ENCODE measurements around the gene LMX1B. TPM values are rescaled to one million over a fixed set of nuclear protein-coding genes. Genes with fewer than 3 reads are reported as not detected.

Gene LMX1B
- total and polyA plus RNA-seq, 7 donors: 0.12 to 1.4 (median 0.16) TPM; not detected in 2

GRCh38 chr9:126621061-126621918 is 7.6 kb downstream of the LMX1B start:
- Histone ChIP-seq H3K4me1 (peaks cover 0 to 43% (median 33%) of the 10 kb centered on the region in 4 donors), H3K36me3 (no peaks in the 10 kb centered on the region), H3K27me3 (peaks cover 75 to 100% (median 96%) of the 10 kb centered on the region in 3 donors), H3K9me3 (no peaks in the 10 kb centered on the region), H3K4me3 (no peak overlapping the region), H3K27ac (no peak overlapping the region)
- TF ChIP-seq POLR2A (IDR thresholded peaks at IDR 0.05) (no peak), POLR2AphosphoS5 (IDR thresholded peaks at IDR 0.05) (no peak), EP300 (IDR thresholded peaks at IDR 0.05) (no peak)
- TF ChIP-seq, protein P1, sequence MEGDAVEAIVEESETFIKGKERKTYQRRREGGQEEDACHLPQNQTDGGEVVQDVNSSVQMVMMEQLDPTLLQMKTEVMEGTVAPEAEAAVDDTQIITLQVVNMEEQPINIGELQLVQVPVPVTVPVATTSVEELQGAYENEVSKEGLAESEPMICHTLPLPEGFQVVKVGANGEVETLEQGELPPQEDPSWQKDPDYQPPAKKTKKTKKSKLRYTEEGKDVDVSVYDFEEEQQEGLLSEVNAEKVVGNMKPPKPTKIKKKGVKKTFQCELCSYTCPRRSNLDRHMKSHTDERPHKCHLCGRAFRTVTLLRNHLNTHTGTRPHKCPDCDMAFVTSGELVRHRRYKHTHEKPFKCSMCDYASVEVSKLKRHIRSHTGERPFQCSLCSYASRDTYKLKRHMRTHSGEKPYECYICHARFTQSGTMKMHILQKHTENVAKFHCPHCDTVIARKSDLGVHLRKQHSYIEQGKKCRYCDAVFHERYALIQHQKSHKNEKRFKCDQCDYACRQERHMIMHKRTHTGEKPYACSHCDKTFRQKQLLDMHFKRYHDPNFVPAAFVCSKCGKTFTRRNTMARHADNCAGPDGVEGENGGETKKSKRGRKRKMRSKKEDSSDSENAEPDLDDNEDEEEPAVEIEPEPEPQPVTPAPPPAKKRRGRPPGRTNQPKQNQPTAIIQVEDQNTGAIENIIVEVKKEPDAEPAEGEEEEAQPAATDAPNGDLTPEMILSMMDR (IDR thresholded peaks at IDR 0.05): no peak
- WGBS, 2 donors: 12 to 14% methylated on average over 15 of the region's 15 CpGs
- intact Hi-C loops (cut with DNase I): no loop called here
- no peak for DNase-seq

DNA sequence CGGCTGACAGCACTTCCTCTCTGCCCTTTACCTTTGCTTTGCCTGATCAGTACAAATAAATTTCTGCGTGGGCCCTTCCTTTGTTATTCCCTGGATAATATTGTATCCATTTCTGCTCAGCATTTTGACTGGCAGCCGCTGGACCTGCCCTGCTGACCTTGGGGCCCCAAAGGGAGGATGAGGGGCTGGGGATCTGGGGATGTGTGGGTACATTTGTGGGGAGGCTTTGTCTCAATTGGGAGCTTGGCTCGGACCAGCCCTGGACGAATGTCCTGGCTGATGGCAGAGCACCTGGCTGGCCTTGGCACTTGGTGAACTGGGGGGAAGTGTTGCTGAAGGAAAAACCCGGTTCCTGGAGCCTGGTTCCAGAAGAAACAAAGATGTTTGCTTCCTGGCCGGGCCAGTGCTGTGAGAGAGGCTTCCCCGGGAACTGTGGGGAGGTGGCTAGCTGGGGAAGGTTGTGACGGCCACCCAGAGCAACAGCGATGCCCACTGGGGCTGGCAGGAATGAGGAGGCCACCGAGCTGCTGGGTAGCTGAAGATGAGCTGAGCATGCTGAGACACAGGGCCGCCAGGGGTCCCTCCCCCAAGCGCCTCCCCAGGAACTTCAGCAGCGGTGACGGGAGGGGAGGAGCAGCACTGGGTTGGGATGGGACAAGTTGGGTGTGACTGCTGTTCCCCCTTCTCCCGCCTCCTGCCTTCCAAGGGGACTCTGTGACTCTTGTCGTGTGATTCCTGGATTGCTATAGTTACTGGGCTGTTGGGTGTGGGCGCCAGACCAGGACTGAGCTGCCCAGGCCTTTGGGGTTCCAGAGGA is 8.4 kb downstream of the LMX1B start:
- WGBS, 2 donors: 8 to 14% methylated on average over 18 of the region's 18 CpGs
- DNase-seq: no peak

DNA sequence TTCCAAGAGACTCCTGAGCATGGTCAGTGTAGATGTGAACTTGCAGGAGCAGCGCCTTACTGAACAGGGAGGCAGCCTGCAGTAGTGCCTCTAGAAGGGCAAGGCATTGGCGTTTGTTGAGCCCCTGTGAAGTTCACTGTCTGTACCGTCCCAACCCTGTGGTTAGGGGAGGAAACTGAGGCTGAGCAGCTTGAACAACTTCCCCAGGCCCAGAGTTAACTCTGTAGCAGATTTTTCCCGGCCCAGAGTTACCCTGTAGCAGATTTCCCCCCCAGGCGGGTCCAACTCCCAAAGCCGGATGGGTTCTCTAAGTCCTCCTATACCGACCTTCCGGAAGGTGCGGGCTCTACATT is 9.6 kb downstream of the LMX1B start:
- TF ChIP-seq POLR2A (IDR thresholded peaks at IDR 0.05) (no peak), POLR2AphosphoS5 (IDR thresholded peaks at IDR 0.05) (no peak), EP300 (IDR thresholded peaks at IDR 0.05) (no peak)
- TF ChIP-seq, protein P1 (IDR thresholded peaks at IDR 0.05): no peak
- Histone ChIP-seq H3K4me3 (no peak overlapping the region), H3K27ac (no peak overlapping the region), H3K36me3 (no peaks in the 10 kb centered on the region), H3K27me3 (peaks cover 79 to 100% (median 98%) of the 10 kb centered on the region in 3 donors), H3K9me3 (no peaks in the 10 kb centered on the region), H3K4me1 (peaks cover 0 to 44% (median 37%) of the 10 kb centered on the region in 4 donors)
- WGBS, 2 donors: 12 to 17% methylated on average over 9 of the region's 9 CpGs
- DNase-seq: no peak
- intact Hi-C loops (cut with DNase I): no loop called here

More for the DNA sequence above, 8.4 kb downstream of the LMX1B start:
- Histone ChIP-seq H3K36me3 (no peaks in the 10 kb centered on the region), H3K27me3 (peaks cover 75 to 100% (median 96%) of the 10 kb centered on the region in 3 donors), H3K9me3 (no peaks in the 10 kb centered on the region), H3K4me1 (peaks cover 0 to 48% (median 38%) of the 10 kb centered on the region in 4 donors), H3K27ac (no peak overlapping the region), H3K4me3 (no peak overlapping the region)
- intact Hi-C loops (cut with DNase I): no loop called here
- TF ChIP-seq POLR2A (IDR thresholded peaks at IDR 0.05): no peak
- TF ChIP-seq POLR2AphosphoS5 (IDR thresholded peaks at IDR 0.05): no peak
- TF ChIP-seq, protein P1 (IDR thresholded peaks at IDR 0.05): no peak
- TF ChIP-seq EP300 (IDR thresholded peaks at IDR 0.05): no peak

GRCh38 chr9:126623667-126624478 is 10.1 kb downstream of the LMX1B start:
- no peaks in the 10 kb centered on the region for H3K9me3 ChIP-seq
- no peak overlapping the region for H3K27ac ChIP-seq
- peaks cover 73 to 100% (median 96%) of the 10 kb centered on the region in 3 donors for H3K27me3 ChIP-seq
- peaks cover 0 to 39% (median 31%) of the 10 kb centered on the region in 4 donors for H3K4me1 ChIP-seq
- 7 to 14% methylated on average over 52 of the region's 52 CpGs for WGBS, 2 donors
- no peak overlapping the region for H3K4me3 ChIP-seq
- intact Hi-C loops (cut with DNase I): no loop called here
- no peak for DNase-seq
- no peaks in the 10 kb centered on the region for H3K36me3 ChIP-seq
- TF ChIP-seq POLR2A (IDR thresholded peaks at IDR 0.05) (no peak), EP300 (IDR thresholded peaks at IDR 0.05) (no peak), POLR2AphosphoS5 (IDR thresholded peaks at IDR 0.05) (no peak)
- TF ChIP-seq, protein P1 (IDR thresholded peaks at IDR 0.05): no peak

All from sigmoid colon (tissue), 7 donors.